H1 (cell line): Measurements from ENCODE around the gene CDC45. TPM values are rescaled to one million over a fixed set of nuclear protein-coding genes. Genes with fewer than 3 reads are reported as not detected.

Experiments used
- BCL11A ChIP-seq, 2 experiments: IDR thresholded peaks; one replicate each; pipeline ENCODE4 v1.6.1; 2011; ENCODE audit warnings: low read depth in 2 of 2, low read length in 2 of 2, mild to moderate bottlenecking in 2 of 2
- CBX8 ChIP-seq: fragments of 300-800, 300-1000 bp; sonication (generic); IDR thresholded peaks from 2 replicates; pipeline ENCODE4 v1.7.1; 2016; ENCODE audit warnings: low read depth, low read length, borderline replicate concordance
- E2F6 ChIP-seq: IDR thresholded peaks from 2 replicates; pipeline ENCODE4 v1.6.1; 2012; ENCODE audit warnings: inconsistent platforms
- GABPA ChIP-seq: IDR thresholded peaks from 2 replicates; pipeline ENCODE4 v1.6.1; 2011; ENCODE audit warnings: mild to moderate bottlenecking, low read length, moderate library complexity, borderline replicate concordance; ENCODE audit not compliant: insufficient read depth
- JUND ChIP-seq: IDR thresholded peaks from 2 replicates; pipeline ENCODE4 v1.6.1; 2011; ENCODE audit warnings: mild to moderate bottlenecking, improper control_type of control experiment, low read length
- RBBP5 ChIP-seq: IDR thresholded peaks from 2 replicates; pipeline ENCODE4 v1.7.1; 2012; ENCODE audit warnings: low read depth, mild to moderate bottlenecking, inconsistent platforms, low read length, moderate library complexity, borderline replicate concordance
- SAP30 ChIP-seq: fragments of 300-600 bp; sonication (generic); IDR thresholded peaks from 2 replicates; pipeline ENCODE4 v1.7.1; 2012; ENCODE audit warnings: low read length, moderate library complexity, mild to moderate bottlenecking, inconsistent platforms; ENCODE audit not compliant: insufficient read depth, insufficient replicate concordance
- SIX5 ChIP-seq: IDR thresholded peaks from 2 replicates; pipeline ENCODE4 v1.6.1; 2011; ENCODE audit warnings: mild to moderate bottlenecking, low read depth, low read length
- SP1 ChIP-seq: IDR thresholded peaks from 2 replicates; pipeline ENCODE4 v1.6.1; 2011; ENCODE audit warnings: low read depth, low read length
- polyA plus RNA-seq, 7 experiments: library from polyadenylated mRNA; depleted of rRNA in 3 of 7; stranded (reverse) in 5 of 7; unstranded in 2 of 7; fragments of >200 nt in 5 of 7; fragments of 200-250 nt in 2 of 7; gene quantifications; 1 replicate in 5 of 7; 2 replicates in 1 of 7; 4 replicates in 1 of 7; pipeline versions ENCODE4 v1.2.1 to v1.2.3, GENCODE V29; 2011 to 2013; ENCODE audit warnings: missing spikeins in 2 of 7, mixed read lengths in 2 of 7
- total RNA-seq: library from RNA; stranded (reverse); fragmentation: NEBNext Ultra II Directional; extraction: Animal tissue kit (Norgen Biotek cat#: 25700); gene quantifications from 2 replicates; pipeline ENCODE4 v1.2.1, GENCODE V29; 2021

Gene CDC45
- total and polyA plus RNA-seq, 2 of the 8 experiments (the other 6 are each of a cell fraction or from before 2014, with no cell fraction given), result 31.9 to 37.7 TPM

- TF ChIP-seq CBX8 (no peak), GABPA (no peak), SP1 (no peak), JUND (no peak), E2F6 (no peak), SAP30 (no peak), RBBP5 (no peak), BCL11A (IDR thresholded peaks at IDR 0.05; ENCODE audit: low read depth in 2 of 2, low read length in 2 of 2) (no peak), SIX5 (no peak)
Observed at GRCh38 chr22:19455585-19456370, 23.9 kb upstream of the CDC45 start (continued).
